ENCODE measurements around the gene RAB7A.

- no peak for TF ChIP-seq CTCF (conservative IDR thresholded peaks at IDR 0.05; ENCODE audit: low read depth, low read length)
- no peak for TF ChIP-seq BHLHE40 (IDR thresholded peaks at IDR 0.05; ENCODE audit: low read depth, low read length)
- TF ChIP-seq ELK1 (IDR thresholded peaks at IDR 0.05; ENCODE audit: borderline replicate concordance, low read depth, low read length): no peak
- no peak for TF ChIP-seq SMC3 (IDR thresholded peaks at IDR 0.05; ENCODE audit: low read depth, low read length)
- no peak for TF ChIP-seq RAD21 (IDR thresholded peaks at IDR 0.05; ENCODE audit: low read length)
- no peak for TF ChIP-seq RFX5 (IDR thresholded peaks at IDR 0.05; ENCODE audit: low read depth, low read length)
- no peak for TF ChIP-seq CEBPB (IDR thresholded peaks at IDR 0.05; ENCODE audit: low read depth, low read length)
- TF ChIP-seq POLR2A (IDR thresholded peaks at IDR 0.05; ENCODE audit: low read depth, low read length): no peak
- TF ChIP-seq MXI1 (IDR thresholded peaks at IDR 0.05; ENCODE audit: borderline replicate concordance, low read depth, low read length): no peak
- TF ChIP-seq USF2 (IDR thresholded peaks at IDR 0.05; ENCODE audit: low read depth, low read length): no peak
- TF ChIP-seq MAFK (IDR thresholded peaks at IDR 0.05; ENCODE audit: low read depth, low read length): no peak
Measured at GRCh38 chr3:128818186-128818787, 92.3 kb downstream of the RAB7A start.
